HG02763 (cell line): ENCODE data around the gene DACT1.
"Not testable (repeated sequence)": the region's sequence is repeated elsewhere in the genome, so short reads cannot be mapped to it uniquely, and the experiment has no call there.

ENCODE experiments used
- ATAC-seq: cut with Tn5 transposase; IDR thresholded peaks from one replicate; pipeline ENCODE4 v1.9.1; 2021; ENCODE audit warnings: mild to moderate bottlenecking, moderate library complexity; ENCODE audit not compliant: unreplicated experiment

DACT1 gene, protein sequence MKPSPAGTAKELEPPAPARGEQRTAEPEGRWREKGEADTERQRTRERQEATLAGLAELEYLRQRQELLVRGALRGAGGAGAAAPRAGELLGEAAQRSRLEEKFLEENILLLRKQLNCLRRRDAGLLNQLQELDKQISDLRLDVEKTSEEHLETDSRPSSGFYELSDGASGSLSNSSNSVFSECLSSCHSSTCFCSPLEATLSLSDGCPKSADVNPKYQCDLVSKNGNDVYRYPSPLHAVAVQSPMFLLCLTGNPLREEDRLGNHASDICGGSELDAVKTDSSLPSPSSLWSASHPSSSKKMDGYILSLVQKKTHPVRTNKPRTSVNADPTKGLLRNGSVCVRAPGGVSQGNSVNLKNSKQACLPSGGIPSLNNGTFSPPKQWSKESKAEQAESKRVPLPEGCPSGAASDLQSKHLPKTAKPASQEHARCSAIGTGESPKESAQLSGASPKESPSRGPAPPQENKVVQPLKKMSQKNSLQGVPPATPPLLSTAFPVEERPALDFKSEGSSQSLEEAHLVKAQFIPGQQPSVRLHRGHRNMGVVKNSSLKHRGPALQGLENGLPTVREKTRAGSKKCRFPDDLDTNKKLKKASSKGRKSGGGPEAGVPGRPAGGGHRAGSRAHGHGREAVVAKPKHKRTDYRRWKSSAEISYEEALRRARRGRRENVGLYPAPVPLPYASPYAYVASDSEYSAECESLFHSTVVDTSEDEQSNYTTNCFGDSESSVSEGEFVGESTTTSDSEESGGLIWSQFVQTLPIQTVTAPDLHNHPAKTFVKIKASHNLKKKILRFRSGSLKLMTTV

DNA sequence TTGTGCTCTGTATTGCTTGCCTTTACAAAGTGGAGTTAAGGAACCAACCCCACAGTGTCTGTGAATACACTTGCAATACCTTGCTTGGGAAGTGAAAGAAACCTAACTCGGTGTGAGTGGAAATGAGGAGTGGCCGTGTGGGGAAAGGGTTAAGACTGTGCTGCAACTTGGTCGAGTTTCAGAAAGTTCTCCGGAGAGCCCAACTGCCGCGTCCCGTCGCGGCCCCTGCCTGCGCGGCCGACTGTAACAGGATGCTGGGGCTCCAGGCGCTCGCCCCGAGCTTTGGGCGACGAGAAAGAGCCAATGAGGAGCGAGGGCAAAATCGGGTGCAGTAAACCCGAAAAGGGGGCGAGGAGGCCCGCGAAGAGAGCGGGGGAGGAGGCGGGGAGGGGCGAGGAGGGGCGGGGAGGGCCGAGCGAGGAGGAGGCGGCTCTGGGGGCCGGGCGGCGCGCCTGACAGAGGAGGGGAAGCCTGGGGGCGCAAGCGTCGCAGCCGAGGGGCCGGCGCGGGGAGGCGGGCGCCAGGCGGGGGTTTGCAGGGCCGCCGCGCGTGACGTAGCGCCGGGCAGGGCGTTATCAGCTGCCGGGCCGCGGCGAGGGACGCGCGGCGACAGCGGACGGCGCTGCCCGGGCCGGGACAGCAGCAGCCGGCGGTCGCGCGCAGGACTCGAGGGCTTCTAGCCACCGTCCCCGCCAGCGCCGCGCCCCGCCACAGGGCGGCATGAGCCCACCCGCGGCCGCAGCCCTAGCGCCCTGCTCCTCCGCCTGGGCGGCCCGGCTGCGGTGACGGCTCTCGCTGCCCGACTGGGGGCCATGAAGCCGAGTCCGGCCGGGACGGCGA lies at the start of gene DACT1:
TSS of gene DACT1 (plus strand) at position 572 of the 840 bp plus-strand sequence. CDS start at position 813, 241 bp downstream.
- peak; percentile 49 for ATAC-seq

DNA sequence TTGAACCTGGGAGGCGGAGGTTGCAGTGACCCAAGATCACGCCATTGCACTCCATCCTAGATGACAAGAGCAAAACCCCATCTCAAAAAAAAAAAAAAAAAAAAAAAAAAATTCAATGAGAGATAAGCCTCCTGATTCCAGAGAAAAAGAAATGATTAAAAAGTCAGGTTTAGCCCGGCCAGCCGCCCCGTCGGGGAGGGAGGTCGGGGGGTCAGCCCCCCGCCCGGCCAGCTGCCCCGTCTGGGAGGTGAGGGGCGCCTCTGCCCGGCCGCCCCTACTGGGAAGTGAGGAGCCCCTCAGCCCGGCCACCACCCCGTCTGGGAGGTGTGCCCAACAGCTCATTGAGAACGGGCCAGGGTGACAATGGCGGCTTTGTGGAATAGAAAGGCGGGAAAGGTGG lies 49.4 kb upstream of the DACT1 start:
- ATAC-seq, result not testable (repeated sequence)

DNA sequence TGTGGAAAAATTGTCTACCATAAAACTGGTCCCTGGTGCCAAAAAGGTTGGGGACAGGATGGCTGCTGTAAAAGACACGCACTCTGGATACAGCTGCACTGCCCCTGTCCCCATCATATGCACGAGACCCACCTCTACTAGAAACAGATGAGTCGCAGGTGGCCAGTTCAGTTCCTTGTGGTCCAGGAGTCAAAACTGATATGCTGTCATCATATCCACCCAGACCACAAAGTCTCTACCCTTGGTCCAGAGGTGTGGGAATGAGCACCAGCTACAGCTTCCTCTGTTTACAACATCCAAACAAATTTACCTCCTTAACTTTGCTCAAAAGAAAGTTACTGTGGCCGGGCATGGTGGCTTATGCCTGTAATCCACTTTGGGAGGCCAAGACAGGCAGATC lies 43.8 kb upstream of the DACT1 start:
- ATAC-seq, result no peak

DNA sequence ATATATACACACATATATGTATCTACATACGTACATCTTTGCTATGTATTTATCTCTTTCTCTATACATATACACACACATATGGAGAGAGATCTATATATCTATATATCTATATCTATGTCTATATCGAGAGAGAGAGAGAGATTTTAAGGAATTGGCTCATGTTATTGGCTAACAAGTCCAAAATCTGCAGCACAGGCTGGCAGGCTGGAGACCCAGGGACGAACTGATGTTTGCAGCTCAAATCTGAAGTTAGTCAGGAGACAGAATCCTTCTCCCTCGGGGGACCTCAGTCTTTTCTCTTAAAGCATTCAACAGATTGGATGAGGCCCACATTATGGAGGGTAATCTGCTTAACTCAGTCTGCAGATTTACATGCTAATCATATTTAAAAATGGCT lies 40.7 kb upstream of the DACT1 start:
- no peak for ATAC-seq

DNA sequence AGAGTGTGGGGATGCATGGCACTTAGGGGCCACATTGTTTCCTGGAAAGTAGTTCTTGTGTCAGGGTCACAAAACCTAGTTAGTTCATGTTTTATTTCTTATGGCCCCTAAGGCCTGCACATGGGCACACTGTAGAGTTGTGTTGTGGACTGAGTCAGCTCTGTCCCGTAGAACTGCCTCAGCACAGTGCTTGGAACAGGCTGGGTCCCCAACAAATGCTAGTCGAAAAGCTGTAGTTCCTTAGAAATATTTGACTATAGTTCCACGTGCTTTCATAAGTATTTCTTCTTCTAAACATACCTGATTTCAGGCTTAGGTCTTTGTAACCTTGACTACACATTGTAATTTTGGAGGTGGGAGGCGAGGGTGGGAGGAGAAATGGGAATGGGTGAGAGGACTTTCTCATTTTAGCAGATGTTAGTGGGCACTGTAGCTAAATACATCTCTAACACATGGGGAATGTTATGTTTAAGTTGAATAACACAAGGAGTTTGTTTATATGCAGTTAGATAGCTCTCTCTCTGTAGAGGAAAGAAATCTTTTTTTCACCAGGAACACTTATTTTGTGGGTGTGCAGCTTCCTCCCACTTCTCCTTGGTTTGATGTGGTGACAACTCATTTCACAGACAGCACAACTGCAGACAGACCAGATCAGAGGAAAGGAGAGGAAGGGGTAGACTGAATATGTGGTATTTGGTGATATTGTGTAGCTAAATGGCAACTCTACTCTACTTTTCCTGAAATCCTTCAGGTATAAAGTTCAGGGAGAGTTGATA lies 39.5 kb upstream of the DACT1 start:
- no peak for ATAC-seq

DNA sequence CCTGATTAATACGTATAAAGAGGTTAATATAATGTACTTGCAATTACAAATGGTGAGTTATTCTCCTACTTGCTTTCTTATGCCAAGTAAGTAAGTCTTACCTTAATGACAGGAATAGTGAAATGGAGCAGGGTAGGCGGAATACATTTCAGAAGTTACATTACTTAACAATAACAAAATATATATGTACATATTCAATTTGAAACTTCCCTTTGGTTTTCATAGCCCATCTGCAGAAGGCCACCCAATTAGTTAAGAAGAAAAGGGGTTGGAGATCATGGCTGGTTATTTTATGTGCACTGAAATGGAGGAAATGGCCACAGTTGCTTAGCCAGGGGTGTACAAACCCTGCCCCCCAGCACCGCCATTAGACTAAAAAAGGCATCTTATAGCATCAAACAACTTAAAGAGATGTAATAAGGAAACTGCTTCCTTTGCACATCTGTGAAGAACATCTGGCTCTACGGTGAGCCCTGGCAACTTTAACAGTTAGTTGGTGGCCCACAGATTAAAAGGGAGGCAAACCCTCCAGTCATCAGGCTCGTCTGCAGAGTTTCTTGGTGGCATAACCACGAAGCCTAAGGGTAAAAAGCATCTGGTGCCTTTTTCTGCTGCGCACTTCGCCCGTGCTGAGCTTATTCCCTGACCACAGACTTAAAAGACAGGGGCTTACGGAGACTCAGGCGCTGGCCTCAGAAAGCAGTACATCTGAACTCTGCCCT lies 38.8 kb upstream of the DACT1 start:
- ATAC-seq, result no peak

DNA sequence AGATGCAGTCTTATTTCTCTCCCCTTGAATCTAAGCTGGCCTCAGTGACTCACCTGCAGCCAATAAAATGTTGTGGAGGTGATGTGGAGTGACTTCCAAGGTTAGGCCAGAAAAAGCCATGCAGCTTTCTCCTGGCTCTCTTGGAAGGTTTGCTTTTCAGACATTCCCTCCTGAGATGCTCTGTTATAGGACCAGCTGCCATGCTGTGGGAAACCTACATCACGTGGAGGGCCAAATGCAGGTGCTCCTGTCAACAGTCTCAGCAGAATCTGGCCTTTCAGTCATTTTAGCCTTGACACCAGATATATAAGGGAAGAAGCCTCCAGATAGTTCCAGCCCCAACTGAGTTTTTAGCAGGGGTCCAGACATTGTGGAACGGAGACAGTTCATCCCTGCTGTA lies 38.1 kb upstream of the DACT1 start:
- ATAC-seq, result no peak

DNA sequence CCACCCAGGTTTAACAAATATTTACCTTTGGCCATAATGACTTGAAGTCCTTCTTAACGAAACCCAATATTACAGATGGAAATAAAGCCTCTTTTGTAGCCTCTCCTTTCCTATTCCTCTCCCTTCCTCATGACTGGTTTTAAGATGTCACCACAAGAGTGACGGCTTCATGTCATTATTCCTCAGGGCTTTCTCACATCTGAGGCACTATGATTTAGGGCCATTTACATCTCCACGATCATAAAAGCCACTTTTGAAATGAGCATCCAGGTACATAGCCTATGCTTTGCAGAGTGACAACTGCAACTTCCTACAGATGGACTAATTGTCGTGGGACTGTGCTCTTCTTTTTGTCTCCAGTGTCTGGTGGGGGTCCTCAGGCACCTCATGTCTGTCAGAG lies 32.3 kb upstream of the DACT1 start:
- no peak for ATAC-seq

DNA sequence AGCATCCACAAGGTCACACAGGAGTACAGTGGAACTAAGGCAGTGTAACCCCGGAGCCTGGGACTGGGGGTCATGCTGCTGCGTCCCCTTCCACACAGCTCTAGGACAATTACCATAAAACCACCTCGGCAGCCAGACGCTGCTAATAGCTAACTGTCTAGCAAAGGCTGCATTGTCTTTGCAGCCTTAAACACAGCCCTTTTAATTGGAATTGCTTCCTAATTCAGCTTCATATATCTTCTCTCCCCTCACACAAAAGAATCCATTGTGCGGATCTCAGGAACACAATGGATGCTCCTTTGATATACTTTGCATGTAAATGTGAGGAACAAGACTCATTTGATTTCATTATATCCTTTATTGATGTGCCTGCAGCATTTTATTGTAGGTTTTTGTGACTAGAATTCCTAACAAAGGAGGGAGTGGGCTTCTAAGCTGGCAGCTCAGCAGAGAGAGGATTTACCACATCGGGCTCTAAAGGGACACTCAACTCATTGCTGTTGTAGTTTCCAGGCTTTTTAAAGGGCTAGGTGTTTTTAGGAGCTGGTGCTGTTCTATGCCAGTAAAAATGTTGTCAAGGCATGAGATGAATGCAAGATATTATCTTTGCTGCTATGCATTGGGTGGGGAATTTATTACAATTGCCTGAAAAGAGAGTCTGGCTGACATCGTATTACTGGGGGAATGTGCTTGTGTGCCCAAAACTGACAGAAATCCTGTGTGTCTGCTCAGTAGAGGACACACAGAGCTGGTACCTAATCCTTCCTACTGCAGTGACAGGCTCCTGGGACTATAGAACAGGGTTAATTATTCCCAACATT lies 30.4 kb upstream of the DACT1 start:
- no peak for ATAC-seq

DNA sequence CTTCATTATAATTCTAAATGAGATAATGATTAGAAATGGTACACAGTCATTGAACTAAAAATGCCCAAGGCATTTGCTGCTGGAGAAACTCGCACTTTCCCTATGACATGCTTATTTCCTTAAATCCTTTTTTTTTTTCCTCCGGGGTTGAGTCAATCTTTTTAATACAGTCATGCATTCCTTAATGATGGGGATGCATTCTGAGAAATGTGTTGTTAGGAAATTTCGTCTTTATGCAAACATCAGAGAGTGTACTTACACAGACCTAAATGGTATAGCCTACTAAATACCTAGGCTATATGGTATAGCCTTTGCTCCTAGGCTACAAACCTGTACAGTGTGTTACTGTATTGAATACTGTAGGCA lies 29.8 kb upstream of the DACT1 start:
- no peak for ATAC-seq

DNA sequence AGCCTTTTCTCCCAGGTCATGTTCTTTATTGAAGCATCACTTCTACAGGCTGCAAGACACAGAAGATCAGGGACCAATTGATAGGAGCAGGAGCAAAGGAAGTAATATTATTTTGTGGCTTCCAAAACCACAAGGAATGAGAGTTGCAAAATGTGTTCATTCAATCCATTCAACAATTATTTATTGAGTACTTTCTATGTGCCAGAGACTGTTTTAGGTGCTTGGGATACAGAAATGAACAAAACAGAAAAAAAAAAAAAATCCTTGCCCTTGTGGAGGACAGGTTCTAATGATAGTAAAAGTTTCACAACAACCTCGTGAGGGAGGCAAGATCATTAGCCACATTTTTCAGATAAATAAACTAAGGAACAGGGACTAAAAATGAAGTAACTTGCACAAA lies 20.1 kb upstream of the DACT1 start:
- no peak for ATAC-seq

DNA sequence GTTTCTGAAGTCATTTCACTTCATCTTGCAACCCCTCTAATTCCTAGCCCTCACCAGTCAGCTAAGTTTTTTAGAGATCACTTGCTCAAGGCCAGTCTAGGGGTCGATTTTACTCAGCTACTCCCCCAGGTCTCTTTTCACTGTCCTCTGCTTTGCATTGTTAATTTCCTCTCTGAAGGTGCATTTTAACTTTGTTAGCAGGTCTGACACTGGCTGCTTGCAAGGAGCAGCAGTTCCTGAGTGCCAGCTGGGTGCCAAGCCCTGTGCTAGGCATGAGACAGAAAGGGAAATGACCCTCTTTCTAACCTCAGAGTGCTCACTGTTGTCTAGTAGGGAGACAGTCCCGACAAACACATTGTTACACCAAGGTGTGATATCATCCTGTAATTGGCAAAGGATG lies 17.8 kb upstream of the DACT1 start:
- no peak for ATAC-seq

DNA sequence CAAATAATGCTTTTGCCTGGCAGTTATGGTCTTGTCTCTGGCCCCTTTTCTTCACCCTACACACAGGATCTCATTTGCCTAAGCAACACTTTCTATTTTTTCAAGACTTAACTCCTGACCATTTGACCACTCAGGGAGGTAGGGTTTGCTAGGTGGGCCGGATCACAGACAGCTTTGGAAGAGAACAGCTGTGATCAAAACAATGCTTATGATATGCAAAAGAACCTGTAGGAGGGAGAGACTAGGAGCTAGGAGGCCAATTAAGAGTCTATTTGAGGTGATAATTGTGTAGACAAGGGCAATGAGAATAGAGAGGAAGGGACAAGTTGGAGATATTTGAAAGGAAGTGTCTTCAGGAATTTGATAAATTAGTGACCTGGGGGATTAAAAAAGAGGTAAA lies 12.3 kb upstream of the DACT1 start:
- no peak for ATAC-seq

DNA sequence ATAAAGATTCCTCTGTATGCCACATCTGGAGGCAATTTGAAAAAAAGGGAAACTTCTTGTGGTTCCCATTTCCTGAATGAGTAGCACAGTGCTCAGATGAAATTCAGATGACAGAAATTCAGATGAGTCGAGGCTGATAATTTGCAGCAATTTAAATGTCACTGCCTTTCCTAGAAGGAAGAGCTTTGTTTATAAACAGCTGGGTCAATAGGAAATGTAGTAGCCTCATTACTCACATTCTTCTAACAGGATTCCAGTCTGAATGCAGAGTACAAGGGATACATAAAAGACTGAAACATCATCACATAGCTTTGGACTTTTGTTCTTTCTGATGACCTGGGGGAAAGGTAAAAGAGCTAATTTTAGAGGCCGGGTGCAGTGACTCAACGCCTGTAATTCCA lies 11.3 kb upstream of the DACT1 start:
- ATAC-seq, result no peak

DNA sequence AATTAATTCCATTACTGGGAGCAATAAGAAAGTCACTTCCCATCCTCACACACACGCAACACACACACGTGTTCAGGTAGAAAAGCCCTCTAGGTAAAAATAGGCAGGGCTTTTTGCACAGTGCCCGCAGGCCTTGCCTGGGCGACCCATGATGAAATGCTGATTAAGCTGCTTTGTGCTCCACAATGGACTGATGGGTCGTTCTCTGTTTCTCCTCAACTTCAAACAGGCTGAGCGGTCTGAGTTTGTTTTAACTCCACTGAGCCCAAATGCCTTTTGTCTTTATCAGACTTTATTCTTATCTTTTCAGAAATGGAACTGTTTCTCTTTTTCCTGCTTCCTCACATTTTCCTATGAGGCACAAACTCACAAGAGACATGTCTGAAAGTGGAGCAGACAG lies 9.4 kb upstream of the DACT1 start:
- ATAC-seq, result no peak

DNA sequence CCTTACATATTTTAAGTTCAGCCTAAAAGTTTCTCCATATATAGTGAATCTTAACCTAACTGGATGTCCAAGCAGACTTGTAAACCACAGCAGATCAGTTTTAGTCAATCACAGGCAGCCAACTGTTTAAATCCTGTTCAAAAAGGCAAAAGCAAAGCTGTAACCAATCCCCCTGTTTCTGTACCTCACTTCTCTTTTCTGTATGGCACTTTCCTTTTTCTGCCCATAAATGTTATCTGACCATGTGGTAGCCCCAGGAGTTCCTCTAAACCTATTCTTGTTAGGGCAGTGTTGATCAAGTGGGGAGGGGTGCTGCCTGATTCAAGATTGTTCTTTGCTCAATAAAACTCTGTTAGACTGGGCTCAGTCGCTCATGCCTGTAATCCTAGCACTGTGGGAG lies 8.5 kb upstream of the DACT1 start:
- no peak for ATAC-seq

DNA sequence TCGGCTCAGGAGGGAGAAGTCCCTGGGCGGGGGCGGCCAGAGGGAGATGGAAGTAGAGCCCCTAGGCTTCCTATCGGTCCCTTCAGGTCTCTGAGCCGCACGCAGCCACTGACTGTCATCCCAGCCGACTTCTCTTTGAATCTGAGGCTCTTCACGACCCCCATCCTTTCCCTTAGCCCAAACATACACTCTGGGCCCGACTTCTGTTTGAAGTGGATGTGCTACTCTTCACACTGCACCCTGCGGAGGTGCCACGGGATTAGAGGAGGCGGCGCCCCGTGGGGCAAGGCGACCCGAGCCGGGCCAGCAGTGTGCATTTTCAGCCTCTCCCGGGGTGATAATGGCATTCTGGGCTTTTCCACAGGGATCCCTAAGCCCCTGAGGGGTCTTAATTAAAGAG lies 6.0 kb upstream of the DACT1 start:
- no peak for ATAC-seq

DNA sequence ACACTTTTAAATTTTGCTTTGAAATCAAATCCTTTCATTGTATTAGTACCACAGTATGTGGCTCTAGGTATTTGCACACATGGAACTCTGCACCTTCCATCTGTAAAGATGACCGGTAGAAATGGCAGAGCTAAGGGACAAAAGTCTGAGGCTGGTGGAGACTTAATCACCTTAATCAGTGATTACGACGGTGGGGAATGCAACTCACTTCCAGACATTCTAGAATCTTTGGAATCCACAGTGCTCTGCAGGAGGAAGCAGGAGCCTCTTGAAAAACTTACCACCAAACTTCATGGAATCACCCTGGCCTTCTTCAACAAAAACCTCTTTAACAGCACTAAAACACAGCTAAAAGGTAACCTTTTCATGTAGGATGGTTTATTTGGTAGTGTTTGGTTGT lies 3.9 kb upstream of the DACT1 start:
- no peak for ATAC-seq

DNA sequence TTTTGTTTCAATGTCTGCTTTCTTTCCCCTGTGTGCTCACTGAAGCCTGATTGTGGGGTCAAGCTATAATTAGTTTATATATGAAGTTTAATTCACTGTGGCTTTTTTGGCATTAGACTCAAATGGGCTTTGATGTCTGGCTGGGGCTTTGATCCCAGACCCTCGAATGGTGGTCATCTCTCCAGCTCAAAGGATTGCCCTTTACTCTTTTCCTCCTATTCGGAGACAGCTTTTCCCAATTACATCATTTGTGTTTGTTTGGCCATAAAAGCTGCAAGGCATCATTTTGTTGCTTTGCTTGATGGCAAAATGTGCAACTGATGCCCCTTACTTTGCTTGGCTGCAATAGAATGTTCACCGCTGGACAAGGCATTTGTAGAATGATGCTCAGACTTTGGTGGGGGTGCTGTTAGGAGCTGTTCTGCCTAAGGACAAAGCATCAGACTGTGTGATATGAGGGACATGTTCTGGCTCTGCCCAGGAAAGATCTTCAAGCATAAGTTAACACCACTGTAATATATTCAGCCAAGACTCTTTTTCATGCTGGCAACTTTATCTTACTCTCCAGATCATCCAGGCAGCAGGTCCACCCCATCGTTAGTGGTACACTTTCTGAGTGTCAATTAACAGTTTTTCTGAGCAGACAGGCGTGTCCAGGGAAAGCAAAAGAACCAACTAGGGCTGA lies 3.2 kb upstream of the DACT1 start:
- no peak for ATAC-seq
